Right lobe of liver (tissue), 4 donors: ENCODE measurements around the gene IL1RL2.

Experiments
- POLR2A ChIP-seq: fragments of 450-650 bp; IDR thresholded peaks from one replicate; pipeline ENCODE4 v1.6.1; 2017; ENCODE audit warnings: antibody characterized with exemption, mild to moderate bottlenecking
- TF ChIP-seq, protein P1 (sequence below), 4 donors: fragments of 200-600 bp in 3 of 4; fragments of 450-650 bp in 1 of 4; IDR thresholded peaks; one replicate each; pipeline versions ENCODE4 v1.5.1 to v1.8.0; 2016 to 2022; ENCODE audit warnings: antibody characterized with exemption in 4 of 4, mild to moderate bottlenecking in 2 of 4
- donor health status: DM: no; HTN: no; CAD: no.
- donor health status: DM: no; HTN: no; CAD: no.
- donor health status: DM: no; HTN: yes; CAD: no.

DNA sequence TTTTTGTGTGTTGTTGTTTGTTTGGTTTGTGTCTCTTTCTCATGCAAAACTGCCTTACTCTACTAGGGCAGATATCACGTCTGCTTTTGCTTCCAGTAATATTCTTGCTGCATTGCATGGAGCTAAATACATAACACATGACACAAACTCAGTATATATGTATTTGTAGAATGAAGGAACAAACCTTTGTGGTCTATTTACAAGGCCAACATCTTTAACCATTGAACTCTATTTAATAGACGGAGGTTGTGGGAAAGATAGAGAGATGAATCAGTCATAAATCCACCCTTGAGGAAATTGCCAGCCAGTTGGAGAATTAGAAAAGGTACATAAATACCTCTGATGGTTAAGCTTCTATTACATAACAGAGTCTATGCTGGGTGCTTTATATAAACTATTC is 98.5 kb downstream of the IL1RL2 start:
- TF ChIP-seq, protein P1, sequence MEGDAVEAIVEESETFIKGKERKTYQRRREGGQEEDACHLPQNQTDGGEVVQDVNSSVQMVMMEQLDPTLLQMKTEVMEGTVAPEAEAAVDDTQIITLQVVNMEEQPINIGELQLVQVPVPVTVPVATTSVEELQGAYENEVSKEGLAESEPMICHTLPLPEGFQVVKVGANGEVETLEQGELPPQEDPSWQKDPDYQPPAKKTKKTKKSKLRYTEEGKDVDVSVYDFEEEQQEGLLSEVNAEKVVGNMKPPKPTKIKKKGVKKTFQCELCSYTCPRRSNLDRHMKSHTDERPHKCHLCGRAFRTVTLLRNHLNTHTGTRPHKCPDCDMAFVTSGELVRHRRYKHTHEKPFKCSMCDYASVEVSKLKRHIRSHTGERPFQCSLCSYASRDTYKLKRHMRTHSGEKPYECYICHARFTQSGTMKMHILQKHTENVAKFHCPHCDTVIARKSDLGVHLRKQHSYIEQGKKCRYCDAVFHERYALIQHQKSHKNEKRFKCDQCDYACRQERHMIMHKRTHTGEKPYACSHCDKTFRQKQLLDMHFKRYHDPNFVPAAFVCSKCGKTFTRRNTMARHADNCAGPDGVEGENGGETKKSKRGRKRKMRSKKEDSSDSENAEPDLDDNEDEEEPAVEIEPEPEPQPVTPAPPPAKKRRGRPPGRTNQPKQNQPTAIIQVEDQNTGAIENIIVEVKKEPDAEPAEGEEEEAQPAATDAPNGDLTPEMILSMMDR (IDR thresholded peaks at IDR 0.05) = no peak
- TF ChIP-seq POLR2A = no peak
